Stomach (tissue), 4 donors: ENCODE measurements around the gene AMIGO3.

Source experiments
- CTCF ChIP-seq, 7 experiments: fragments of 450-650 bp in 4 of 7; fragments of 200-600 bp in 3 of 7; sonication (generic) in 3 of 7; IDR thresholded peaks; one replicate each; pipeline ENCODE4 v1.5.1; 2016 to 2019; ENCODE audit warnings: antibody characterized with exemption in 7 of 7, control low read depth in 2 of 7, mild to moderate bottlenecking in 1 of 7
- POLR2A ChIP-seq, 4 donors: fragments of 450-650 bp; IDR thresholded peaks; one replicate each; pipeline ENCODE4 v1.6.1; 2016; ENCODE audit warnings: antibody characterized with exemption in 4 of 4, control low read depth in 2 of 4, mild to moderate bottlenecking in 1 of 4, moderate library complexity in 1 of 4

- TF ChIP-seq POLR2A (IDR thresholded peaks at IDR 0.05) (no peak), CTCF (IDR thresholded peaks at IDR 0.05) (no peak)
These were observed 36.6 kb upstream of the AMIGO3 start for GRCh38 chr3:49756036-49756435.
